ENCODE results near the gene DKK1.

DKK1 gene, protein sequence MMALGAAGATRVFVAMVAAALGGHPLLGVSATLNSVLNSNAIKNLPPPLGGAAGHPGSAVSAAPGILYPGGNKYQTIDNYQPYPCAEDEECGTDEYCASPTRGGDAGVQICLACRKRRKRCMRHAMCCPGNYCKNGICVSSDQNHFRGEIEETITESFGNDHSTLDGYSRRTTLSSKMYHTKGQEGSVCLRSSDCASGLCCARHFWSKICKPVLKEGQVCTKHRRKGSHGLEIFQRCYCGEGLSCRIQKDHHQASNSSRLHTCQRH

DNA sequence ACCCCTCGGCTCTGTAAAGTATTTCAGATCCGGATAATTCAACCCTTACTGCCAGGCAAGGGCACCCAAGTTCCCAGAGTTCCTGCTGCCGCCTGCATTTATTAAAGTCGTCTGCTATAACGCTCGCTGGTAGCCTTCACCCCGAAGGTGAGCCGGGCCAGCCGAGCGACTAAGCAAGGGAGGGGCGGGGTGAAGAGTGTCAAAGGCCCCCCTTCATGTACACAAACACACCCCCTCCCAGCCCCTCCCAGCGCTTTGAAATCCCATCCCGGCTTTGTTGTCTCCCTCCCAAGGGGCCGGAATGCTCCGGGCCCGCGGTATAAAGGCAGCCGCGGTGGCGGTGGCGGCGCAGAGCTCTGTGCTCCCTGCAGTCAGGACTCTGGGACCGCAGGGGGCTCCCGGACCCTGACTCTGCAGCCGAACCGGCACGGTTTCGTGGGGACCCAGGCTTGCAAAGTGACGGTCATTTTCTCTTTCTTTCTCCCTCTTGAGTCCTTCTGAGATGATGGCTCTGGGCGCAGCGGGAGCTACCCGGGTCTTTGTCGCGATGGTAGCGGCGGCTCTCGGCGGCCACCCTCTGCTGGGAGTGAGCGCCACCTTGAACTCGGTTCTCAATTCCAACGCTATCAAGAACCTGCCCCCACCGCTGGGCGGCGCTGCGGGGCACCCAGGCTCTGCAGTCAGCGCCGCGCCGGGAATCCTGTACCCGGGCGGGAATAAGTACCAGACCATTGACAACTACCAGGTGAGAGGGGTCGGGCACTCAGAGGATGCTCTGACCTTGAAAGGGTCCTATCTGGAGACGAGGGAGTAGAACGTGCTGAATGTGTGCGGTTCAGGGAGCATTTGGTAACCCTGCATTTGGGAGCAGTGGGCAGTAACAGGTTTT, at the start of gene DKK1:
DKK1 (plus strand) TSS at position 349 of the 889 bp plus-strand sequence; CDS start at position 503, 154 bp downstream.
- DNase-seq = peak; percentile 77

DNA sequence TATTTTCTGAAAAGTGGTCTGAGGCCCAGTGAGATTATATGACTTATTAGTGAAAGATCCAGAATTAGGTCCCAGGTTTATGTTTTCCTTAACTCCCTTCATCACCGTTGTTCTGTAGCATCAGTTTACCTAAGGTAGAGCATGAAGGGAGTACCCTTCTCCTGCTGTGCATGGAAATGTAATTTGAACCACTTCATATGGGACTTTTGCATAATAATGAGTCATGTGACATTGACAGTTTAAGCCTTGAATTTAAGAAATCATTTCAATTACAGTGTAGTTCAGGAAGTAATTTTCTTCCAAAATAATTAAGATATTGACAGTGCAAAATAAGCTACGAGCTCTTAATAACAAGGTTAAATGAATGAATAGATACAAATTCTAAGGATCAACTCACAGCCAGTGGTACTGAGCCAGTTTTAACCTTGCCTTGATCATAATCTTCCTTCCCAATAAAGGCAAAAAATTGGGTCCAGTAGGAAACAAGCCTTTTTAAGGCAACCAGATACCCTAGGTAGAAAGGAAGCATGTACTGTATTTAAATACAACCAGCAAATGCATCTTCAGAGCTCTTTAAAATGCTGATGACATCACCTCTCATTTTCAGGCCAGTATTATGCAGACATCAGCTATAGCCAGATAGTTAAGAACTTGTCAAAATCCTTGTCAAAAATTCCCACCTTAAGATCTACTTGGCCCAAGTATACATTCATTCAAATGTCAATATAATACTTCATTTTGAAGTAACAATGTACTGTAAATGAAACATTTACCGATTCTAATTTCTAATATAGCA, 48.8 kb upstream of the DKK1 start:
- no peak for DNase-seq

DNA sequence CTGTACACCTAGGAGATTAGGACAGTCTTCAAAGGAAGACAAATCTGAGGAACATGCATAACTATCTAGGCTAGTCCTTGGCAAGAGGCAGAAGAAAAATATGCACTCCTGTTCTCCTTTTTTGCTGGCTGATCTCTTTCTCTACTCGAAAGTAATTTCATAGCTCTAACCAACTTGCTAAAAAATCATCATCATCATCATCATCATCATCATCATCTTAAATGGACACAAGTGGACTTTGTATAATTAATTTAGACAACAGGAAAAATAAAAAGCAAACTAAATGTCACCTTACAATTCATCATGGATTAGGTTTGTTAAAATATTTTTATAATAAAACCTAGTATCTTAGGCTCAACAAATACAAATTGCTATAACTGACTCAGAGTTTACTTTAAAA, 47.2 kb upstream of the DKK1 start:
- no peak for DNase-seq

DNA sequence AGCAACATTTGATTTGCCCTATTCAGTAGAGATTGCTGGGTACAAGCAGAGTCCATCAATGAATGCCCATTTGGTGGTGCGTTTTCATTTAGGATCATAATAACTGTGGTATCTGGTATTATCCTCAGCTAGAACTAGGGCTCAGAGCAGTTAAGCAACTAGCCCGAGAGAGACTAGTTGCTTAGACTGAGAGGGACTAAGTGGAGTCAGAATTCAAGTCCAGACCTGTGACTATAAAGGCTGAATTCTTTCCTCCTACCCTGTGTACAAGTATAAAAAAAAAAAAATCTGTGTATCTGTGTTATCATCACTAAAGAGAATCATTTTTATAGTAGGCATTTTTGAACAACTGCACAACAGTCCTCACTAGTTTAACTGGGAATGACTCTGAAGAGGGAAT, 45.3 kb upstream of the DKK1 start:
- DNase-seq = no peak

DNA sequence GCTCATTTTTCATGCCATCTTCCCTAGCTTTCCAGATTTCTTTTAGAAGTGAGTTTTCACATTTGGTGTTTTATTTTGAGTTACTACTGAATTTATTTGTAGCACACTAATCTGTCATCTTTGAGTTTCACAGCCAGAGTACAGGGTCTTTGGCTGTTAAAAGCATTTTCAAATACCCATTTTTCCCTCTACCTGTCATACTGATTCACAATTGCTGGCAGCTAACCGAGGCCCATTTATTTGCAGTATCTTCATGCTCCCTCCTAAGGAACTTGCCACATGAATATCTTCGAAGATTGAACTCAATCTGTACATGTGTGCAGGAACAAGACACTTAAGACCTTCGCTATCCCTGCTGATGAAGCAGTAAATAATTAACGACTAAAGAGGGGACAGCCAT, 44.8 kb upstream of the DKK1 start:
- DNase-seq = no peak

DNA sequence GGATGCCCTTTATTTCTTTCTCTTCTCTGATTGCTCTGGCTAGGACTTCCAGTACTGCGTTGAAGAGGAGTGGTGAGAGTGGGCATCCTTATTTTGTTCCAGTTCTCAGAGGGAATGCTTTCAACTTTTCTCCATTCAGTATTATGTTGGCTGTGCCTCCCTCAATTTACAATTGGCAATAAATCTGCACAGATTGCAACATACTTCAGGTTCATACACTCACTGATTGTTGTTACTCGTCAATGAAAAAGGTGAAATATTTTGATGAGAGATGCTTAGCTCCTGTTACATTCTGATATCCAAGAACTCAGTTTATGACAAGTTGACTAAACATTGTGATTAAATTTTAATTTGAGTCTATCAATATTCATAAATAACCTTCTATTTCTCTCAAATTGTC, 37.9 kb upstream of the DKK1 start:
- DNase-seq = no peak

DNA sequence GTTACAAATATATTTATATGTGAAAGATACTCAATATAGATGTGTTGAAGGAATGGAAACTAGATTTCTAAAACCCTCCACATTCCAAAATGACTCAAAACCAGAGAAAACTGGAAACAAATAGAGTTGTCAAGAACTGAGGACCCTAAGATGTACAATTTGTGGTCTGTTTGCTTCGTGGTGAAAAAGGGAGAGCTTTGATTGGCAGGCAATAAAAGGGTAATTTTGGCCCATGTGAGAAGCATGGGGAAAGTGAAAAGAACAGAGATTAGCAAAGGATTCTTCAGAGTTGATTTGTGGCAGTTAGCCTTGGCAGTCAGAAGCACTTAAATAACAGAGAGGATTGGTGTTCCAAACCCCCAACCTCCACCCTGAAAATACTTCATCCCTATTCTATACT, 37.1 kb upstream of the DKK1 start:
- peak; percentile 20 for DNase-seq

DNA sequence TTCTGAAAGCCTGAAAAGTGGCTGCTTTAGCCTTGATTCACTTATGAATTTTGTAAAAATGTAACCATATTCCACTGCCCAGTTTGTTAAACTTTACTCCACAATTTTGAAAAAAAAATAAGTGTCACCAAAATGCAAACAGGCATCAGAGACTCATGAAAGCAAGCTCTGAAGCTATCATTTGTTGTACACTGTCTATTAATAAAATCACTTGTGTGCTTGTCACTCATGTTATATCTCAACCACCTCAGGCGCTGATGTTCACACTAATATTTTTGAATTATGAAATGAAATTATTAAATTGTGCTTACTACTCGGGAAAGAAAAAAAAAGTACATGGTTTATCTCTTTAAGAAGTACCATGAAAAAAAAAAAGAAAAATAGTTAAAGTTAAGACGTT, 34.5 kb upstream of the DKK1 start:
- no peak for DNase-seq

DNA sequence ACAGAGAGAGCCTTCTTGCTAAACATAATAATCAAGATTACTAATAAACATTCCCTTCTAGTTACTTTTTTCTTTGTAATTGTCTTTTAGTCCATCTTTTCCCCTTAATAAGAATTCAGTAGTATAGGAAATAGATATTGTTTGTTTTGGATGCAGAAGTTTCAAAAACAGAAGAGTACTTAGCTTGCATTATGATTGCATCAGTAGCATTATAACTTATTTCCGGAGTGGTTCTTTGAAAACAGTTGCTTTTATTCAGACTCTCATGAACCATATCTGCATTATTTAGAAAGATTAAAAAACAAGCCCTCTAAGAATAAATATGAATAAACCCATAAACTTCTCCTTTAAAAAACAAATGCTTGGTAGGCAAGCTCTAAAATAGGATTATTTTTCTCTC, 34.0 kb upstream of the DKK1 start:
- DNase-seq = no peak

DNA sequence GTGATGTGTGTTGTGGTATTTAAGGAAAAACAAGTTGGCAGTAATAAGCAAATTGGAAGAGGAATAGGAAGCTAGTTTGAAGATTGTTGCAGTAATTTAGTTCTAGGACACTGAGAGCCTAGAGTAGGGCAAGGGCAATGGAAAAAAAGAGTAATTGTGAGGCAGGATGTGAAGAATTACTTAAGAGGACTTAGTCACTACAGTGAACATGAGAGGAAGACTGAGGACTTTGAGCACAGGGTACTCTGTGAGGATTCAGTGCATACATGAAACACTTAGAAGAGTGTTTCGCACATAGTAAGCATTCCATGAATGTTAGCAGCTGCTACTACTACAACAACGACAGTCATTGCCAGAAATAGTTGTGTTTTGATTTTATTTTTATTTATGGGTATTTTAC, 30.9 kb upstream of the DKK1 start:
- peak; percentile 25 for DNase-seq

DNA sequence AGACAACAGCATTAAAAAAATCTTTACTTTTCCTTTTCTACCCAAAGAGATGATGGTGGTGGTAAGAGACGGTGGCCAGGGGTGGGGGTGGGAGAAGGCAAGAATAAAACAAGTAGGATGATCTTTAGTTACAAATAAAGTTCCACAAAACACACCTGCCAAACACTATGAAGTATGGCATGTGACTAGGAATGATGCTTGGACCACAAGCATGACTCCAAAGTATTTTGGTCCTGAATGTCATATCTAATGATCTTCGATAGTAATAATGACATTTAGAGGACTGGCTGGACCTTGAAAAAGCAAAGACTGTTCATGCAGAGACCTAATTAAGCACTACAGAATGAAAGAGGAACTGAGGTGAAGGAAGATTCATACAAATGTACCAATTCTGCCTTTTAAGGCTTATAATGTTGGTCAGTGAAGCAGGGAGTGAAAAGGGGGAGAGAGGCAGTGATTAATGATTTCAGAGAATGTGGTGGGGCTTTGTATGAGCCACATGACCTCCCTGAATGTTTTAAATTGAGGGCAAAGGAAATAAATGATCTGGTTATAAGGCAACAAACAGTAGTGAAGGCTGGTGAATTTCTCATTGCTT, 29.6 kb upstream of the DKK1 start:
- DNase-seq = no peak

DNA sequence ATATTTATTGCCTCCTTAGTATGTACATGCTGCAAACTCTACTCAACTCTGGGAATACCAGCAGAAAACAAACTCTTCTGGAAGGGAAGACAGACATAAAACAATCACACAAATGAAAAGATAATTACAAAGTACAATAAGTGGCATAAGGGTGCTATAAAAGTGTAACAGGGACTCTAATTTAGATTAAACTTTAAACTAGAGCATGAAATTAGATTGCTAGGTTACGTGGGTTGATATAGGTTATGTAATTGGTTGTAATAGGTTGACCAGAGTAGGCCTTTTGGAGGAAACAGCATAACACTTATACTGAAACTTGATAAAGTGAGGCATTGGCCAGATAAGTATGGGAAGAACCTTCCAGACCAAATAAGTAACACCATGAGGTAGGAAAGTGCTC, 26.2 kb upstream of the DKK1 start:
- DNase-seq = no peak

DNA sequence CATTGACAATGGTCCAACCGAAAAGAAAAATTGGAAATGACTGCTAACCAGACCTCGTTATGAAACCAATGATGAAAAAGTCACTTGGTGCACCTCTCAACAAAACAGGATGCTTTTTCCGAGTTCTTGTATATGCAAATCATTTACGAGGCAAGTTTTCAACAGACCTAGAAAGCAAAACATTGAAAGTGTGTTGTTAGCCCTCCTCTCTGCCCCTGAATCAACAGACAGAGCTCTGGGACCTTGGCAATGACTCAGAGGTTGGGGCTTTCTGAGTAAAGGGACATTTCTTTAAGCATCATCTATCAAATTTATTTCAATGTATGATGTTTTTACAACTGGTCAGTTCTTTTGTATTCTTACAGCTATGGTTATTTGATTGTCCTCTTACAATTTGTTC, 16.3 kb upstream of the DKK1 start:
- DNase-seq = no peak

DNA sequence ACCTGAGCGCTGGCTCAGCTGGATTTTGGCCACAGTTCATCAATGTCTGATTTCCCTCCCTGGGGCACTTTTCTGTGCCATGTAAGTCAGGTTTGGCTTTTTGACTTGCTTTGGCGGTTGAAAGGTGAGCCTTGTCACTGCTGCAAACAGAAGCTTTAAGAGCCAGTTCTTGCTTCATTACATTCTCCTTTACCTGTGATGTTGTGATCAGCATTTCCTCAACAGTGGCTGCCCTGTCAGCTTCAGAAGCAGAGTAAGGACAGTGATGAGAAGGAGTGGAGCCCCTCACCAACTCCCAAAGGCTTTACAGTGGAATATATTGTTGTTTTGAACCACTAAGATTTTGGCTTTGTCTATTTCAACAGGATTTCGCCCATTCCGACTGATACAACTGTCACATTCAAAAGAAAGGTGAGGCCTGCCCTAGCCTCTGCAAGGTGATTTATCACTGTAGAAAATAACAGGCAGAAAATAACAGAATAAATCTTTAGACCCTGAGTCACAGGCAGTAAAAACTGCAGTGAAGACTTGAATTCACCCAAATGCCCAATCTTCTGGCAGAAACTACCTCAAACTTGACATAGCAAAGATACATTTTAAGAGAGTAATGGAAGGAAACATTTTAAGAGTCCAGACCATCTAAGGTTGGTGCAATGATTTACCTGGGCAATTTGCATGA, 13.3 kb upstream of the DKK1 start:
- DNase-seq = no peak

DNA sequence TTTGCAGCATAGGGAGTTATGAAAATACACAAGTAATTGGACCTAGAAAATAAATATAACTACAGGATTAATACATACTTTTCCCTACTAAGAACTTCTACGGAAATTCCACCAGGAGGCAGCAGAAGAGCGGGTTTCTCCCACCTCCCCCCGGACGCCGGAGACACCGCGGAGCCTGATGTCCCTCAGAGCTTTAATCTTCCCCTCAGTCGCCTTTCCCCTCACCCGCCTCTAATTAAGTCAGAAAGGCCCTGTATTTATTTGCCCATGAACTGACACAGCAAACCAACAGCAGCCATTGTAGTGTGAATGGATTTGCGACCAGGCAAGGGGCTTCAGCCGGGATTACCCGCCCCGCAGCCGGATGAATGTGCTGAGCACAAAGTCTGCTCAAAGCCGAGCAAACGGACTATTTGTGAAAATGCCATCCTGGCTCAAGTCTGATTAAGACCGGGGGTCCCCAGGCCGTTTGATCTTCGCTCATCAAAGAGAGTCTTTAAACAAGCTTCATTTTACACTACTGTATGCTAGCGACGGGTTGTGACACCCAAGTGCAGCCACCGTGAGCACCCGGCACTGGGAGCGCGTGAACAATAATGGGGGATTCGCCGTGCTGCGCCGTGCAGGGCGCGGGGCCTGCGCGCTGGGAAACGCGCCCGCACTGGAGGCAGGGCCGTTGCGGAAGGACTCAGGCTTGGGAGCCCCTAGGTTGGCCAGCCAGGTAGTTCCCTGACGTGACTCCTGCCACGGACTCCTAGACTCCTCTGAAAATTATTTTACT, 5.6 kb upstream of the DKK1 start:
- peak; percentile 77 for DNase-seq

DNA sequence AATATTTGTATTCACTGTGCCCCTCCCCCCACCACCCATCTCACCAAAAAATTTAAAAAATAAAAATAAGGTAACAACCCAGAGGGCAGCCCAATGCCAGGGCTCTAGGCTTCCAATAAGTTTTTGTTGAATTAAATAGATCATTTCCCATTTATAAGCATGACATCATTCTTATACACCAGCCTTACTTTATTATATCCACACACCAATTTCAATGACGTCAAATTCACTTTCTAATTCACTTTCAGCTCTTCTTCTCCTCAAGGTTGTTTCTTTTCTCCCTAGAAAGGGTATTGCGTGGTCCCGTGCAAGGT, 1.2 kb upstream of the DKK1 start:
- DNase-seq = peak; percentile 7

DNA sequence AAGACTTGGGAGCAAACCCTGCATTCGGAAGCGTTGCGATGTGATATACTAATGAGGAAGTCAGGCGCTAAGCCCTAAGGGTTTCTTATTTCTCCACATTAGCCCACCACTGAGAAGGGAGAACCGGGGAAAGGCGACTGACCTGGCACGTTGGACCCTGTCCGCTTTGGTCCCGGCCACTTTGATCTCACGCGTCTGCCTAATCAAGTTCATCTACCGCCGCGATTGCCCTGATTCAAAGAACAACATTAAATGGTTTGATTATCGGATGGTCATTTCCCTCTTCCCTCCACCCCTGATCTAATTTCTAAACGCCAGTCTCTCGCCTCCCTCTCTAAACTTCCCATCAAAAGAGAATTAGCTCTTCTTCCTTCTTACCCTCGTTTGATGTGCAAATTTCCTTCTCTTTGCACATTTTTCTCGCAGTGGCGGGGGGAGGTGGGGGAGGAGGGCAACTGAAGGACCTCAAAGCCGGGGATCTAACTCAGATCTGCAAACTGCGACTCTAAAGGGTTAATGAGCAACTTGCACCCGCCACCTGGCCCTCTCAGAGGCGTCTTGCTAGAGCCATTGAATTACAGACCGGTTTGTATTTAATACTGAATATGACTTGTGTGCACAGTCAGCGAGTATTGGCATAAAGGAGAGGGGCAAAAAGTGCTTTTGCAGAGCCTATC, 687 bp upstream of the DKK1 start:
- DNase-seq = no peak

DNA sequence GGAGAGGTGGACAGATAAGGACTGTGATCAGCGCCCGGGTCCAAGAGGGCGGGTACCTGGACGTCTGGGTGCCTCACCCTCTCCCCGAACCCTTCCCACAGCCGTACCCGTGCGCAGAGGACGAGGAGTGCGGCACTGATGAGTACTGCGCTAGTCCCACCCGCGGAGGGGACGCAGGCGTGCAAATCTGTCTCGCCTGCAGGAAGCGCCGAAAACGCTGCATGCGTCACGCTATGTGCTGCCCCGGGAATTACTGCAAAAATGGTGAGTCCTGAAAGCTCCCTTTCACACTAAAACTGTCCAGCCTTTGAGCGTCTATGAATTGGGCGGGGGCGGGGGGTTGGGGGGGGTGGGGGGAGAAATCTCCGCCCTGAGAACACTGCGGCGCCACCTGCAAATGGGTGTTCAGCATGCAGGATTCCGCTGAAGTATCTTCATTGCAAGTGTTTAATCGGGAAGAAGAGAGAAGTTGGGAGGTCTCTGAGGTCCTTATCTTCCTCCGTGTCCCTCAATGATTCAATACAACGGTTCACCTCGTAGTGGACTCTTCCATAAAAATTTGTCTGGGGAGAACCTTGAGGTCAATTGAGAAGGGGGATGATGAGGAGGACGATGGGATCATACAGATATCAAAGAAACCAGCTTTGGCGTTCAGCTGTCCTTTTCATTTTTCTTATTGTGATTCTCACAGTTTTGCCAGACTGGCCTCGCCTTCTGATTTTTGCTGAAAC, 906 bp downstream of the DKK1 start:
- DNase-seq = peak; percentile 37

DNA sequence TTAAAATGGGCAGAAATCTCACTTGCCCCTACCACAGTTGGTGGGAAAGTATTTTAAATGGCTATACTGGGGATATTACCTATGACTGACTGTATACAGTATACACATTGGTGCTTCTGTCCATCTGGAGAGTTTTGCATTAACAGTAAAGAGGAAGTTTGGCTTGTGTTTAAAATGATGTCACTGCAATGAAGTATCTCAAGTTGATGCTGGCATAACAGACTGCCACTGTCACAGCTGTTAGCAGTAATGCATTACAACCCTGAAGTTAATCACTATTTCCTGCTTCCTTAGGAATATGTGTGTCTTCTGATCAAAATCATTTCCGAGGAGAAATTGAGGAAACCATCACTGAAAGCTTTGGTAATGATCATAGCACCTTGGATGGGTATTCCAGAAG, 1.9 kb downstream of the DKK1 start:
- peak; percentile 18 for DNase-seq

DNA sequence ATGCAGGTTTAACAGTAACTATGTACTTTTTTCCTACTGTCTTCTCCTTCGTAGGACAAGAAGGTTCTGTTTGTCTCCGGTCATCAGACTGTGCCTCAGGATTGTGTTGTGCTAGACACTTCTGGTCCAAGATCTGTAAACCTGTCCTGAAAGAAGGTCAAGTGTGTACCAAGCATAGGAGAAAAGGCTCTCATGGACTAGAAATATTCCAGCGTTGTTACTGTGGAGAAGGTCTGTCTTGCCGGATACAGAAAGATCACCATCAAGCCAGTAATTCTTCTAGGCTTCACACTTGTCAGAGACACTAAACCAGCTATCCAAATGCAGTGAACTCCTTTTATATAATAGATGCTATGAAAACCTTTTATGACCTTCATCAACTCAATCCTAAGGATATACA, 2.4 kb downstream of the DKK1 start:
- DNase-seq = no peak

Data from fibroblast of skin of right quadriceps (primary cell).